ENCODE data around the gene VWA8.
A peak's percentile ranks its signal among the peaks of the same experiment; 100 is the strongest.

DNA sequence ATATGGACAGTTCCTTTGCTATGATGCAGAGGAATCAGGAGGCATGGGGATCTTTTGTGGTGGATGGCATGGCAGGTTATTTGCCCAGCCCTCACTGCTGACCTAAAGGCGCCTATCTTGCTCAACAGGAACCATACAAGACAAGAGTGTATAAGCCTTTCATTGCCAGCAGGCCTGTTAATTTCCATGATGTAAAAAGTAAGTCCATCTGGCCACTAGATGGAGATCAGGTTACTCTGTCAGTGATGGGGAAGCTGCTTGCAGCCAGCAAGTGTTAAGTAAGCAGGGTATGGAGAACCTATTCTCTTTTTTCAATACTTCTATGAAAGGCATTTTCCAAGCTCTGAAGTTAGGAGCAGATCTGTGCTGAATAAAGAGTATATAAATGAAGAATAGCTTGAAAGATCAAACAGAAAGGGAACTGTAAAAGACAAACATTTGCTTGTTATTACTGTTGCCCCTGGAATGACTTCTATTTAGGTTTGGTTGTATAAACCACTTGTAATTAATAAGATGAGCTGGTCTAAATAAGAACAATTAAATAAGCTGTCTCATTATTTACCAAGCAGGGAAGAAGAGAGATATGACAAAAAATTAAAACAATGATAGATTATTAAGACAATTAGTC, 292.7 kb downstream of the VWA8 start:
- no peak for TF ChIP-seq POLR2AphosphoS5 (IDR thresholded peaks at IDR 0.05; ENCODE audit: low read depth, low read length)
- TF ChIP-seq, protein P1, sequence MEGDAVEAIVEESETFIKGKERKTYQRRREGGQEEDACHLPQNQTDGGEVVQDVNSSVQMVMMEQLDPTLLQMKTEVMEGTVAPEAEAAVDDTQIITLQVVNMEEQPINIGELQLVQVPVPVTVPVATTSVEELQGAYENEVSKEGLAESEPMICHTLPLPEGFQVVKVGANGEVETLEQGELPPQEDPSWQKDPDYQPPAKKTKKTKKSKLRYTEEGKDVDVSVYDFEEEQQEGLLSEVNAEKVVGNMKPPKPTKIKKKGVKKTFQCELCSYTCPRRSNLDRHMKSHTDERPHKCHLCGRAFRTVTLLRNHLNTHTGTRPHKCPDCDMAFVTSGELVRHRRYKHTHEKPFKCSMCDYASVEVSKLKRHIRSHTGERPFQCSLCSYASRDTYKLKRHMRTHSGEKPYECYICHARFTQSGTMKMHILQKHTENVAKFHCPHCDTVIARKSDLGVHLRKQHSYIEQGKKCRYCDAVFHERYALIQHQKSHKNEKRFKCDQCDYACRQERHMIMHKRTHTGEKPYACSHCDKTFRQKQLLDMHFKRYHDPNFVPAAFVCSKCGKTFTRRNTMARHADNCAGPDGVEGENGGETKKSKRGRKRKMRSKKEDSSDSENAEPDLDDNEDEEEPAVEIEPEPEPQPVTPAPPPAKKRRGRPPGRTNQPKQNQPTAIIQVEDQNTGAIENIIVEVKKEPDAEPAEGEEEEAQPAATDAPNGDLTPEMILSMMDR (IDR thresholded peaks at IDR 0.05): peak; percentile 87
- TF ChIP-seq EZH2phosphoT487 (IDR thresholded peaks at IDR 0.05; ENCODE audit: borderline replicate concordance, low read depth): no peak
- peak; percentile 99 for TF ChIP-seq RAD21 (IDR thresholded peaks at IDR 0.05; ENCODE audit: low read length)
- no peak for TF ChIP-seq JUND (IDR thresholded peaks at IDR 0.05)
- no peak for TF ChIP-seq MXI1 (IDR thresholded peaks at IDR 0.05; ENCODE audit: low read depth, low read length)
